Skeletal muscle cell (primary cell): ENCODE results near the gene TSPAN18.

ENCODE experiments used
- DNase-seq: peaks from one replicate; pipeline ENCODE4 v3.0.0-alpha.2; 2010; ENCODE audit warnings: low read depth
- H3K4me3 ChIP-seq: 2 replicates; pipeline ENCODE4 v1.5.1; 2011; ENCODE audit warnings: low read depth, mild to moderate bottlenecking, control low read depth, low read length, moderate library complexity

Gene TSPAN18

GRCh38 chr11:44811841-44812448 is 85.2 kb downstream of the TSPAN18 start:
- H3K4me3 ChIP-seq = no peak overlapping the region
- DNase-seq = no peak

- no peak for DNase-seq
These were observed 86.2 kb downstream of the TSPAN18 start for GRCh38 chr11:44812971-44813370.

GRCh38 chr11:44813401-44813800 is 86.6 kb downstream of the TSPAN18 start:
- no peak overlapping the region for H3K4me3 ChIP-seq
- DNase-seq = no peak

More at GRCh38 chr11:44812971-44813370, 86.2 kb downstream of the TSPAN18 start:
- no peak overlapping the region for H3K4me3 ChIP-seq

GRCh38 chr11:44814881-44815592 is 88.3 kb downstream of the TSPAN18 start:
- no peak overlapping the region for H3K4me3 ChIP-seq
- peak; percentile 21 for DNase-seq

GRCh38 chr11:44815917-44816456 is 89.2 kb downstream of the TSPAN18 start:
- no peak overlapping the region for H3K4me3 ChIP-seq
- no peak for DNase-seq

GRCh38 chr11:44816761-44817160 is 90.0 kb downstream of the TSPAN18 start:
- no peak for DNase-seq
- no peak overlapping the region for H3K4me3 ChIP-seq

GRCh38 chr11:44817207-44817949 is 90.6 kb downstream of the TSPAN18 start:
- H3K4me3 ChIP-seq = no peak overlapping the region
- DNase-seq = no peak

GRCh38 chr11:44818110-44818509 is 91.3 kb downstream of the TSPAN18 start:
- DNase-seq = no peak
- no peak overlapping the region for H3K4me3 ChIP-seq

GRCh38 chr11:44819346-44819745 is 92.6 kb downstream of the TSPAN18 start:
- H3K4me3 ChIP-seq = no peak overlapping the region

GRCh38 chr11:44822369-44822768 is 95.6 kb downstream of the TSPAN18 start:
- DNase-seq = no peak
- no peak overlapping the region for H3K4me3 ChIP-seq

More at GRCh38 chr11:44819346-44819745, 92.6 kb downstream of the TSPAN18 start:
- no peak for DNase-seq

GRCh38 chr11:44823006-44823405 is 96.2 kb downstream of the TSPAN18 start:
- H3K4me3 ChIP-seq = no peak overlapping the region
- DNase-seq = no peak

GRCh38 chr11:44823868-44824267 is 97.1 kb downstream of the TSPAN18 start:
- DNase-seq = no peak
- no peak overlapping the region for H3K4me3 ChIP-seq

- no peak overlapping the region for H3K4me3 ChIP-seq
- DNase-seq = no peak
These were observed 97.5 kb downstream of the TSPAN18 start for GRCh38 chr11:44824300-44824704.

- no peak overlapping the region for H3K4me3 ChIP-seq
- no peak for DNase-seq
These were observed 98.5 kb downstream of the TSPAN18 start for GRCh38 chr11:44825058-44825785.

- no peak for DNase-seq
- no peak overlapping the region for H3K4me3 ChIP-seq
These were observed 100.3 kb downstream of the TSPAN18 start for GRCh38 chr11:44826922-44827643.

GRCh38 chr11:44828296-44828695 is 101.5 kb downstream of the TSPAN18 start:
- no peak overlapping the region for H3K4me3 ChIP-seq
- no peak for DNase-seq

- no peak for DNase-seq
These were observed 103.1 kb downstream of the TSPAN18 start for GRCh38 chr11:44829838-44830237.

GRCh38 chr11:44831605-44832394 is 105.0 kb downstream of the TSPAN18 start:
- DNase-seq = no peak
- no peak overlapping the region for H3K4me3 ChIP-seq

More at GRCh38 chr11:44829838-44830237, 103.1 kb downstream of the TSPAN18 start:
- no peak overlapping the region for H3K4me3 ChIP-seq
